ENCODE results near the gene PLEKHG5.

GRCh38 chr1:6417961-6418667, 73.4 kb downstream of the PLEKHG5 start:
- TF ChIP-seq CEBPB (IDR thresholded peaks at IDR 0.05) (no peak), TAF1 (IDR thresholded peaks at IDR 0.05; ENCODE audit: low read depth) (no peak), EGR1 (IDR thresholded peaks at IDR 0.05) (no peak), CREB1 (IDR thresholded peaks at IDR 0.05; ENCODE audit: low read depth) (no peak), EP300 (IDR thresholded peaks at IDR 0.05; ENCODE audit: borderline replicate concordance) (no peak), REST (IDR thresholded peaks at IDR 0.05; ENCODE audit: low read depth) (no peak), YY1 (IDR thresholded peaks at IDR 0.05; ENCODE audit: low read depth) (no peak), TEAD4 (IDR thresholded peaks at IDR 0.05) (no peak), NFIC (IDR thresholded peaks at IDR 0.05) (no peak), FOXM1 (IDR thresholded peaks at IDR 0.05; ENCODE audit: borderline replicate concordance, low read depth) (no peak)
